Fibroblast of lung (primary cell): ENCODE data around the gene RASGEF1C.

Experiments used
- CTCF ChIP-seq, 2 donors: IDR thresholded peaks in 1 of 2; conservative IDR thresholded peaks in 1 of 2; 1 replicate in 1 of 2; 2 replicates in 1 of 2; pipeline ENCODE4 v1.5.1; 2011 to 2012; ENCODE audit warnings: low read length in 2 of 2, control low read depth in 1 of 2, inconsistent platforms in 1 of 2, low read depth in 1 of 2, mild to moderate bottlenecking in 1 of 2
- EZH2 ChIP-seq: IDR thresholded peaks from 2 replicates; pipeline ENCODE4 v1.5.1; 2012; ENCODE audit warnings: low read length, control low read depth, mild to moderate bottlenecking; ENCODE audit errors: missing control alignments

GRCh38 chr5:180139731-180140055, 69.3 kb downstream of the RASGEF1C start:
- TF ChIP-seq CTCF (conservative IDR thresholded peaks at IDR 0.05 in 1 of 2, IDR thresholded peaks at IDR 0.05 in 1 of 2; ENCODE audit: low read depth in 1 of 2, low read length in 2 of 2): no peak
- TF ChIP-seq EZH2: no peak
